GM23338 (cell line): ENCODE measurements around the gene SLN. TPM values are rescaled to one million over a fixed set of nuclear protein-coding genes. Genes with fewer than 3 reads are reported as not detected.

Experiments
- ATAC-seq: fragments of 200-7000 bp; cut with Tn5 transposase; 3 replicates; pipeline ENCODE4 v1.9.1; 2020
- DNase-seq: peaks from one replicate; pipeline ENCODE4 v3.0.0-alpha.2; 2015; ENCODE audit warnings: low spot score
- H2AFZ ChIP-seq: fragments of 200-600 bp; sonication (generic); 2 replicates; pipeline ENCODE4 v1.8.0; 2016; ENCODE audit warnings: antibody characterized with exemption, mild to moderate bottlenecking, moderate library complexity
- H3F3A ChIP-seq: fragments of 200-600 bp; sonication (generic); replicated peaks from 2 replicates; pipeline ENCODE4 v1.8.0; 2017; ENCODE audit warnings: antibody characterized with exemption, mixed run types, low read depth
- H3K27ac ChIP-seq: fragments of 200-600 bp; sonication (generic); 2 replicates; pipeline ENCODE4 v1.6.1; 2016; ENCODE audit warnings: low read depth
- H3K27me3 ChIP-seq: fragments of 200-600 bp; sonication (generic); 2 replicates; pipeline ENCODE4 v1.8.0; 2016; ENCODE audit warnings: mild to moderate bottlenecking, mixed run types, moderate library complexity; ENCODE audit not compliant: insufficient read depth
- H3K36me3 ChIP-seq: fragments of 200-600 bp; sonication (generic); 2 replicates; pipeline ENCODE4 v1.8.0; 2016; ENCODE audit warnings: mild to moderate bottlenecking; ENCODE audit not compliant: insufficient read depth
- H3K4me1 ChIP-seq: fragments of 200-600 bp; sonication (generic); 2 replicates; pipeline ENCODE4 v1.8.0; 2016; ENCODE audit warnings: mild to moderate bottlenecking, moderate library complexity; ENCODE audit not compliant: insufficient read depth
- H3K4me2 ChIP-seq: fragments of 200-600 bp; sonication (generic); 2 replicates; pipeline ENCODE4 v1.7.1; 2017; ENCODE audit warnings: mixed run types
- H3K4me3 ChIP-seq: fragments of 200-600 bp; sonication (generic); 2 replicates; pipeline ENCODE4 v1.6.1; 2016; ENCODE audit warnings: mixed run types
- H3K79me2 ChIP-seq: fragments of 200-600 bp; sonication (generic); replicated peaks from 2 replicates; pipeline ENCODE4 v1.8.0; 2017; ENCODE audit warnings: mild to moderate bottlenecking; ENCODE audit not compliant: insufficient read depth
- H3K9me2 ChIP-seq: fragments of 200-600 bp; sonication (generic); 2 replicates; pipeline ENCODE4 v1.8.0; 2017; ENCODE audit not compliant: insufficient read depth
- H4K20me1 ChIP-seq: fragments of 200-600 bp; sonication (generic); replicated peaks from 2 replicates; pipeline ENCODE4 v1.8.0; 2017; ENCODE audit warnings: mild to moderate bottlenecking; ENCODE audit not compliant: insufficient read depth
- H3K27ac Mint-ChIP-seq: 2 replicates; pipeline ENCODE4 v1.8.0; 2020; ENCODE audit warnings: inconsistent platforms, mild to moderate bottlenecking, moderate library complexity, mixed read lengths
- H3K27me3 Mint-ChIP-seq: 3 replicates; pipeline ENCODE4 v1.8.0; 2022; ENCODE audit warnings: low read depth, mild to moderate bottlenecking, moderate library complexity, mixed read lengths, inconsistent platforms; ENCODE audit not compliant: insufficient read depth, poor library complexity
- H3K36me3 Mint-ChIP-seq: 3 replicates; pipeline ENCODE4 v1.8.0; 2021; ENCODE audit warnings: low read depth, mild to moderate bottlenecking, inconsistent platforms, moderate library complexity, mixed read lengths
- H3K4me1 Mint-ChIP-seq: 3 replicates; pipeline ENCODE4 v1.8.0; 2020; ENCODE audit warnings: mild to moderate bottlenecking, inconsistent platforms, mixed read lengths
- H3K4me3 Mint-ChIP-seq: 3 replicates; pipeline ENCODE4 v1.8.0; 2021; ENCODE audit warnings: moderate library complexity, mild to moderate bottlenecking, inconsistent platforms, mixed read lengths
- H3K9me3 Mint-ChIP-seq: 3 replicates; pipeline ENCODE4 v1.8.0; 2020; ENCODE audit warnings: moderate library complexity, mild to moderate bottlenecking, inconsistent platforms, mixed read lengths
- CREB1 ChIP-seq: fragments of 250-450 bp; sonication (Bioruptor Pico); IDR thresholded peaks from 2 replicates; pipeline ENCODE4 v1.5.0; 2020; ENCODE audit warnings: low read depth, mild to moderate bottlenecking, moderate library complexity
- EZH2 ChIP-seq: fragments of 200-600 bp; sonication (generic); IDR thresholded peaks from one replicate; pipeline ENCODE4 v1.8.0; 2017; ENCODE audit warnings: antibody characterized with exemption, mild to moderate bottlenecking, low read depth; ENCODE audit not compliant: unreplicated experiment
- EZH2phosphoT487 ChIP-seq: fragments of 200-600 bp; sonication (generic); IDR thresholded peaks from one replicate; pipeline ENCODE4 v1.8.1; 2018; ENCODE audit warnings: antibody characterized with exemption; ENCODE audit not compliant: unreplicated experiment
- JUNB ChIP-seq: IDR thresholded peaks from one replicate; pipeline ENCODE4 v1.6.1; 2016; ENCODE audit warnings: antibody characterized with exemption; ENCODE audit not compliant: unreplicated experiment
- NANOG ChIP-seq: IDR thresholded peaks from 2 replicates; pipeline ENCODE4 v1.6.1; 2016; ENCODE audit warnings: antibody characterized with exemption, borderline replicate concordance
- POLR2AphosphoS5 ChIP-seq: IDR thresholded peaks from 2 replicates; pipeline ENCODE4 v1.6.1; 2016; ENCODE audit warnings: antibody characterized with exemption, low read depth
- STAT1 ChIP-seq: IDR thresholded peaks from one replicate; pipeline ENCODE4 v1.6.1; 2016; ENCODE audit warnings: antibody characterized with exemption; ENCODE audit not compliant: unreplicated experiment
- ZNF114 ChIP-seq: fragments of 250-450 bp; sonication (Bioruptor Pico); IDR thresholded peaks from 2 replicates; pipeline ENCODE4 v1.5.0; 2020; ENCODE audit warnings: mild to moderate bottlenecking, moderate library complexity
- ZNF331 ChIP-seq: fragments of 250-450 bp; sonication (Bioruptor Pico); IDR thresholded peaks from 2 replicates; pipeline ENCODE4 v1.5.0; 2020; ENCODE audit warnings: low read depth, mild to moderate bottlenecking, moderate library complexity
- ZNF462 ChIP-seq: fragments of 250-450 bp; sonication (Bioruptor Pico); IDR thresholded peaks from 2 replicates; pipeline ENCODE4 v1.5.0; 2020; ENCODE audit warnings: mild to moderate bottlenecking, moderate library complexity
- polyA plus RNA-seq: library from polyadenylated mRNA; unstranded; fragments of >200 nt; fragmentation: Nextera tagmentation; extraction: Ambion mirVana; gene quantifications from 2 replicates; pipeline ENCODE4 v1.2.1, GENCODE V29; 2016
- total RNA-seq: library from RNA; depleted of rRNA; stranded (reverse); fragments of >200 nt; shearing (Covaris generic); gene quantifications from 2 replicates; pipeline ENCODE4 v1.2.3, GENCODE V29; 2014
- TF ChIP-seq, protein P1 (sequence below): IDR thresholded peaks from one replicate; pipeline ENCODE4 v1.6.1; 2018; ENCODE audit warnings: antibody characterized with exemption; ENCODE audit not compliant: unreplicated experiment
- TF ChIP-seq, protein P2 (sequence below): IDR thresholded peaks from 2 replicates; pipeline ENCODE4 v1.6.1; 2016; ENCODE audit warnings: antibody characterized with exemption
- TF ChIP-seq, protein P3 (sequence below), 2 experiments: fragments of 200-600 bp in 1 of 2; sonication (generic) in 1 of 2; conservative IDR thresholded peaks; 2 replicates each; pipeline versions ENCODE4 v1.5.1 to v1.6.1; 2016 to 2017; ENCODE audit warnings: antibody characterized with exemption in 2 of 2, low read depth in 2 of 2, mild to moderate bottlenecking in 2 of 2, moderate library complexity in 1 of 2

Gene SLN
- total and polyA plus RNA-seq, 2 experiments from 2014 or later, result not detected

DNA sequence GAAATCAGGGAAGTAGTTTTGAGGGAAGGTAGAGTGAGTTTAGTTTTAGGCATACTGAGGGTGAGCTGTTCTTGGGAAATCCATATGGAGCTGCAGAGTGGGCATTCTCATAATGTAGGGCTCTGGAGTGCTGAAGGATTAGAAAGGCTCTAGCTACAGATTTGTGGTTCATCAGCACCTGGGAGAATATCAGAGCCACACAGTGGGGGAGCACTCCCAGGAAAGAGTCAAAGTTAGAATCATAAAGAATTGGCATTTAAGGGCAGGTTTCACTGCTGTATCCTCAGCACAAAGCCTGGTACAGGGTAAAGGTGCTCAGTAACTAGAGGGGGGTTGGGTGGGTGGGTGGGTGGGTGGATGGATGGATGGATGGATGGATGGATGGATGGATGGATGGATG is 52.5 kb downstream of the SLN start:
- Histone ChIP-seq H3K4me3 (no peak overlapping the region), H3K27ac (no peak overlapping the region), H3K79me2 (no peaks in the 10 kb centered on the region), H3K27me3 (no peaks in the 10 kb centered on the region), H3K9me2 (0 out of 2 replicates have a peak, but pooled peaks cover 3% of the 10 kb centered on the region), H3K36me3 (no peaks in the 10 kb centered on the region), H2AFZ (no peak overlapping the region), H3K4me2 (no peak overlapping the region), H3K4me1 (peaks cover 32% of the 10 kb centered on the region), H3F3A (no peaks in the 10 kb centered on the region), H4K20me1 (no peaks in the 10 kb centered on the region)
- Mint-ChIP-seq H3K4me3 (no peak overlapping the region), H3K4me1 (peaks cover 25% of the 10 kb centered on the region), H3K27me3 (peaks cover 3% of the 10 kb centered on the region), H3K27ac (no peak overlapping the region), H3K9me3 (no peaks in the 10 kb centered on the region), H3K36me3 (no peaks in the 10 kb centered on the region)
- ATAC-seq, result peak; percentile 51
- TF ChIP-seq ZNF114, result no peak
- no peak for TF ChIP-seq EZH2
- TF ChIP-seq, protein P1, sequence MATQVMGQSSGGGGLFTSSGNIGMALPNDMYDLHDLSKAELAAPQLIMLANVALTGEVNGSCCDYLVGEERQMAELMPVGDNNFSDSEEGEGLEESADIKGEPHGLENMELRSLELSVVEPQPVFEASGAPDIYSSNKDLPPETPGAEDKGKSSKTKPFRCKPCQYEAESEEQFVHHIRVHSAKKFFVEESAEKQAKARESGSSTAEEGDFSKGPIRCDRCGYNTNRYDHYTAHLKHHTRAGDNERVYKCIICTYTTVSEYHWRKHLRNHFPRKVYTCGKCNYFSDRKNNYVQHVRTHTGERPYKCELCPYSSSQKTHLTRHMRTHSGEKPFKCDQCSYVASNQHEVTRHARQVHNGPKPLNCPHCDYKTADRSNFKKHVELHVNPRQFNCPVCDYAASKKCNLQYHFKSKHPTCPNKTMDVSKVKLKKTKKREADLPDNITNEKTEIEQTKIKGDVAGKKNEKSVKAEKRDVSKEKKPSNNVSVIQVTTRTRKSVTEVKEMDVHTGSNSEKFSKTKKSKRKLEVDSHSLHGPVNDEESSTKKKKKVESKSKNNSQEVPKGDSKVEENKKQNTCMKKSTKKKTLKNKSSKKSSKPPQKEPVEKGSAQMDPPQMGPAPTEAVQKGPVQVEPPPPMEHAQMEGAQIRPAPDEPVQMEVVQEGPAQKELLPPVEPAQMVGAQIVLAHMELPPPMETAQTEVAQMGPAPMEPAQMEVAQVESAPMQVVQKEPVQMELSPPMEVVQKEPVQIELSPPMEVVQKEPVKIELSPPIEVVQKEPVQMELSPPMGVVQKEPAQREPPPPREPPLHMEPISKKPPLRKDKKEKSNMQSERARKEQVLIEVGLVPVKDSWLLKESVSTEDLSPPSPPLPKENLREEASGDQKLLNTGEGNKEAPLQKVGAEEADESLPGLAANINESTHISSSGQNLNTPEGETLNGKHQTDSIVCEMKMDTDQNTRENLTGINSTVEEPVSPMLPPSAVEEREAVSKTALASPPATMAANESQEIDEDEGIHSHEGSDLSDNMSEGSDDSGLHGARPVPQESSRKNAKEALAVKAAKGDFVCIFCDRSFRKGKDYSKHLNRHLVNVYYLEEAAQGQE, result no peak
- no peak for TF ChIP-seq STAT1
- TF ChIP-seq, protein P2, sequence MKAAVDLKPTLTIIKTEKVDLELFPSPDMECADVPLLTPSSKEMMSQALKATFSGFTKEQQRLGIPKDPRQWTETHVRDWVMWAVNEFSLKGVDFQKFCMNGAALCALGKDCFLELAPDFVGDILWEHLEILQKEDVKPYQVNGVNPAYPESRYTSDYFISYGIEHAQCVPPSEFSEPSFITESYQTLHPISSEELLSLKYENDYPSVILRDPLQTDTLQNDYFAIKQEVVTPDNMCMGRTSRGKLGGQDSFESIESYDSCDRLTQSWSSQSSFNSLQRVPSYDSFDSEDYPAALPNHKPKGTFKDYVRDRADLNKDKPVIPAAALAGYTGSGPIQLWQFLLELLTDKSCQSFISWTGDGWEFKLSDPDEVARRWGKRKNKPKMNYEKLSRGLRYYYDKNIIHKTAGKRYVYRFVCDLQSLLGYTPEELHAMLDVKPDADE, result no peak
- TF ChIP-seq CREB1 (CRISPR knock-in tag), result no peak
- no peak for TF ChIP-seq ZNF331 (CRISPR knock-in tag)
- no peak for TF ChIP-seq EZH2phosphoT487
- no peak for TF ChIP-seq POLR2AphosphoS5
- TF ChIP-seq NANOG, result no peak
- TF ChIP-seq ZNF462 (CRISPR knock-in tag), result no peak
- no peak for TF ChIP-seq JUNB
- TF ChIP-seq, protein P3, sequence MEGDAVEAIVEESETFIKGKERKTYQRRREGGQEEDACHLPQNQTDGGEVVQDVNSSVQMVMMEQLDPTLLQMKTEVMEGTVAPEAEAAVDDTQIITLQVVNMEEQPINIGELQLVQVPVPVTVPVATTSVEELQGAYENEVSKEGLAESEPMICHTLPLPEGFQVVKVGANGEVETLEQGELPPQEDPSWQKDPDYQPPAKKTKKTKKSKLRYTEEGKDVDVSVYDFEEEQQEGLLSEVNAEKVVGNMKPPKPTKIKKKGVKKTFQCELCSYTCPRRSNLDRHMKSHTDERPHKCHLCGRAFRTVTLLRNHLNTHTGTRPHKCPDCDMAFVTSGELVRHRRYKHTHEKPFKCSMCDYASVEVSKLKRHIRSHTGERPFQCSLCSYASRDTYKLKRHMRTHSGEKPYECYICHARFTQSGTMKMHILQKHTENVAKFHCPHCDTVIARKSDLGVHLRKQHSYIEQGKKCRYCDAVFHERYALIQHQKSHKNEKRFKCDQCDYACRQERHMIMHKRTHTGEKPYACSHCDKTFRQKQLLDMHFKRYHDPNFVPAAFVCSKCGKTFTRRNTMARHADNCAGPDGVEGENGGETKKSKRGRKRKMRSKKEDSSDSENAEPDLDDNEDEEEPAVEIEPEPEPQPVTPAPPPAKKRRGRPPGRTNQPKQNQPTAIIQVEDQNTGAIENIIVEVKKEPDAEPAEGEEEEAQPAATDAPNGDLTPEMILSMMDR (conservative IDR thresholded peaks at IDR 0.05; ENCODE audit: low read depth in 2 of 2), result no peak
- DNase-seq, result peak; percentile 7
